Measurements from ENCODE around the gene HIVEP1. TPM values are rescaled to one million over a fixed set of nuclear protein-coding genes. Genes with fewer than 3 reads are reported as not detected.

HIVEP1 gene
- total RNA-seq, 1 donor from 2014 or later: 21.5 TPM

- H3K27ac Mint-ChIP-seq (ENCODE audit: unreplicated experiment): no peak overlapping the region
- H3K4me3 Mint-ChIP-seq: no peak overlapping the region
- TF ChIP-seq, protein P1, sequence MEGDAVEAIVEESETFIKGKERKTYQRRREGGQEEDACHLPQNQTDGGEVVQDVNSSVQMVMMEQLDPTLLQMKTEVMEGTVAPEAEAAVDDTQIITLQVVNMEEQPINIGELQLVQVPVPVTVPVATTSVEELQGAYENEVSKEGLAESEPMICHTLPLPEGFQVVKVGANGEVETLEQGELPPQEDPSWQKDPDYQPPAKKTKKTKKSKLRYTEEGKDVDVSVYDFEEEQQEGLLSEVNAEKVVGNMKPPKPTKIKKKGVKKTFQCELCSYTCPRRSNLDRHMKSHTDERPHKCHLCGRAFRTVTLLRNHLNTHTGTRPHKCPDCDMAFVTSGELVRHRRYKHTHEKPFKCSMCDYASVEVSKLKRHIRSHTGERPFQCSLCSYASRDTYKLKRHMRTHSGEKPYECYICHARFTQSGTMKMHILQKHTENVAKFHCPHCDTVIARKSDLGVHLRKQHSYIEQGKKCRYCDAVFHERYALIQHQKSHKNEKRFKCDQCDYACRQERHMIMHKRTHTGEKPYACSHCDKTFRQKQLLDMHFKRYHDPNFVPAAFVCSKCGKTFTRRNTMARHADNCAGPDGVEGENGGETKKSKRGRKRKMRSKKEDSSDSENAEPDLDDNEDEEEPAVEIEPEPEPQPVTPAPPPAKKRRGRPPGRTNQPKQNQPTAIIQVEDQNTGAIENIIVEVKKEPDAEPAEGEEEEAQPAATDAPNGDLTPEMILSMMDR (conservative IDR thresholded peaks at IDR 0.05): no peak
- peaks cover 52% of the 10 kb centered on the region for H3K36me3 Mint-ChIP-seq (ENCODE audit: low read depth)
- H3K27me3 Mint-ChIP-seq (ENCODE audit: low read depth): no peaks in the 10 kb centered on the region
- peaks cover 5% of the 10 kb centered on the region for H3K4me1 Mint-ChIP-seq
- no peak for DNase-seq (ENCODE audit: low read depth, low spot score)
- H3K9me3 Mint-ChIP-seq: peaks cover 17% of the 10 kb centered on the region
Measured at GRCh38 chr6:12138381-12138780, 126.3 kb downstream of the HIVEP1 start.

GRCh38 chr6:12138936-12139335 lies 126.8 kb downstream of the HIVEP1 start:
- no peak for DNase-seq (ENCODE audit: low read depth, low spot score)
- Mint-ChIP-seq H3K9me3 (peaks cover 17% of the 10 kb centered on the region), H3K36me3 (ENCODE audit: low read depth) (peaks cover 56% of the 10 kb centered on the region), H3K4me1 (peaks cover 5% of the 10 kb centered on the region), H3K27ac (ENCODE audit: unreplicated experiment) (no peak overlapping the region), H3K27me3 (ENCODE audit: low read depth) (no peaks in the 10 kb centered on the region), H3K4me3 (no peak overlapping the region)
- TF ChIP-seq, protein P1 (conservative IDR thresholded peaks at IDR 0.05): no peak

- TF ChIP-seq, protein P1 (conservative IDR thresholded peaks at IDR 0.05): peak; percentile 33
- no peaks in the 10 kb centered on the region for H3K27me3 Mint-ChIP-seq (ENCODE audit: low read depth)
- H3K27ac Mint-ChIP-seq (ENCODE audit: unreplicated experiment): no peak overlapping the region
- peaks cover 25% of the 10 kb centered on the region for H3K4me1 Mint-ChIP-seq
- no peak for DNase-seq (ENCODE audit: low read depth, low spot score)
- peaks cover 10% of the 10 kb centered on the region for H3K36me3 Mint-ChIP-seq (ENCODE audit: low read depth)
- no peak overlapping the region for H3K4me3 Mint-ChIP-seq
- no peaks in the 10 kb centered on the region for H3K9me3 Mint-ChIP-seq
Measured at GRCh38 chr6:12147557-12148316, 135.6 kb downstream of the HIVEP1 start.

GRCh38 chr6:12148317-12148801 lies 136.2 kb downstream of the HIVEP1 start:
- H3K36me3 Mint-ChIP-seq (ENCODE audit: low read depth): peaks cover 8% of the 10 kb centered on the region
- no peak overlapping the region for H3K4me3 Mint-ChIP-seq
- TF ChIP-seq, protein P1 (conservative IDR thresholded peaks at IDR 0.05): no peak
- H3K27ac Mint-ChIP-seq (ENCODE audit: unreplicated experiment): peak overlapping the region; percentile 30
- no peak for DNase-seq (ENCODE audit: low read depth, low spot score)
- H3K4me1 Mint-ChIP-seq: peaks cover 30% of the 10 kb centered on the region
- H3K9me3 Mint-ChIP-seq: no peaks in the 10 kb centered on the region
- H3K27me3 Mint-ChIP-seq (ENCODE audit: low read depth): no peaks in the 10 kb centered on the region

DNA sequence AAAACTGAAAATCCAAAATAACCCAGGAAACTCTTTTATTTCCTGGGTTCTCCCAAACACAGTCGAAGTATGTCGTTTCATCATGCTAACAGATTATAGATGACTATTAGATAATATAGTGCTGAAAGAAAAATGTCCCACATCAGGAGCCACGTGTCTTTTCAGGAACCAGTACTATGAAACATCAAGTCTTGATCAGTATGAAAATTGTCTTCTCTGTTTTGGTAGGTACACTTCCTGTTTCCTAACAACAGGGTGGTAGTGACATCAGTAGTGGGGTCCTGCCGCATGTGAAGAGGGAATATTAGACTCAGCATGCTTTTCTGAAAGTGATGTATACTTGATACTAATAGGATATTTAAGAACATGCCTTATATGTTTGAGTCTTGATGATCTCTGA lies 136.7 kb downstream of the HIVEP1 start:
- no peak for DNase-seq (ENCODE audit: low read depth, low spot score)
- H3K27me3 Mint-ChIP-seq (ENCODE audit: low read depth): no peaks in the 10 kb centered on the region
- no peak overlapping the region for H3K4me3 Mint-ChIP-seq
- H3K9me3 Mint-ChIP-seq: no peaks in the 10 kb centered on the region
- H3K27ac Mint-ChIP-seq (ENCODE audit: unreplicated experiment): no peak overlapping the region
- H3K36me3 Mint-ChIP-seq (ENCODE audit: low read depth): peaks cover 4% of the 10 kb centered on the region
- TF ChIP-seq, protein P1 (conservative IDR thresholded peaks at IDR 0.05): no peak
- peaks cover 33% of the 10 kb centered on the region for H3K4me1 Mint-ChIP-seq

Measured in neural crest cell (in vitro differentiated cells).